Measurements from ENCODE around the gene SLC6A13. TPM values are rescaled to one million over a fixed set of nuclear protein-coding genes. Genes with fewer than 3 reads are reported as not detected.

The SLC6A13 gene
- polyA plus RNA-seq, 1 experiment = not detected

- no peak overlapping the region for H3K4me3 ChIP-seq (ENCODE audit: low read depth, low read length)
- H3K27ac ChIP-seq (ENCODE audit: low read depth, low read length) = no peak overlapping the region
- DNase-seq (ENCODE audit: low read depth, low spot score) = no peak
- ChIA-PET POLR2A (no interaction called here), CTCF (no interaction called here)
- H3K9me3 ChIP-seq (ENCODE audit: control insufficient read depth, insufficient read depth, low read length) = no peaks in the 10 kb centered on the region
- TF ChIP-seq CTCF (IDR thresholded peaks at IDR 0.05; ENCODE audit: low read depth, low read length) = no peak
- peaks cover 67% of the 10 kb centered on the region for H3K27me3 ChIP-seq (ENCODE audit: control insufficient read depth, insufficient read depth, low read length)
Observed at GRCh38 chr12:210277-211141, 52.1 kb downstream of the SLC6A13 start.

GRCh38 chr12:209851-210250 is 52.8 kb downstream of the SLC6A13 start:
- Histone ChIP-seq H3K27me3 (ENCODE audit: control insufficient read depth, insufficient read depth, low read length) (peaks cover 70% of the 10 kb centered on the region), H3K4me3 (ENCODE audit: low read depth, low read length) (no peak overlapping the region), H3K9me3 (ENCODE audit: control insufficient read depth, insufficient read depth, low read length) (no peaks in the 10 kb centered on the region), H3K27ac (ENCODE audit: low read depth, low read length) (no peak overlapping the region)
- TF ChIP-seq CTCF (IDR thresholded peaks at IDR 0.05; ENCODE audit: low read depth, low read length) = no peak
- POLR2A ChIA-PET = interaction anchor here (0.7 kb wide), 1 partner anchor 12 kb away, joined by 3 read pairs; no protein-coding TSS in a partner anchor
- no peak for DNase-seq (ENCODE audit: low read depth, low spot score)
- CTCF ChIA-PET = no interaction called here

GRCh38 chr12:209246-209645 is 53.4 kb downstream of the SLC6A13 start:
- no peaks in the 10 kb centered on the region; the same call in 1 of the 2 replicates for H3K9me3 ChIP-seq (ENCODE audit: control insufficient read depth, insufficient read depth, low read length)
- no peak overlapping the region for H3K27ac ChIP-seq (ENCODE audit: low read depth, low read length)
- TF ChIP-seq CTCF (IDR thresholded peaks at IDR 0.05; ENCODE audit: low read depth, low read length) = no peak
- ChIA-PET POLR2A (interaction anchor here (0.7 kb wide), 1 partner anchor 11 kb away, joined by 3 read pairs; no protein-coding TSS in a partner anchor), CTCF (no interaction called here)
- no peak for DNase-seq (ENCODE audit: low read depth, low spot score)
- no peak overlapping the region for H3K4me3 ChIP-seq (ENCODE audit: low read depth, low read length)
- peaks cover 74% of the 10 kb centered on the region for H3K27me3 ChIP-seq (ENCODE audit: control insufficient read depth, insufficient read depth, low read length)

- no peak overlapping the region for H3K27ac ChIP-seq (ENCODE audit: low read depth, low read length)
- ChIA-PET POLR2A (no interaction called here), CTCF (no interaction called here)
- DNase-seq (ENCODE audit: low read depth, low spot score) = no peak
- H3K27me3 ChIP-seq (ENCODE audit: control insufficient read depth, insufficient read depth, low read length) = peaks cover 75% of the 10 kb centered on the region
- TF ChIP-seq CTCF (IDR thresholded peaks at IDR 0.05; ENCODE audit: low read depth, low read length) = no peak
- no peak overlapping the region for H3K4me3 ChIP-seq (ENCODE audit: low read depth, low read length)
- no peaks in the 10 kb centered on the region; the same call in 1 of the 2 replicates for H3K9me3 ChIP-seq (ENCODE audit: control insufficient read depth, insufficient read depth, low read length)
Observed at GRCh38 chr12:208813-209212, 53.8 kb downstream of the SLC6A13 start.

- no peak for TF ChIP-seq CTCF (IDR thresholded peaks at IDR 0.05; ENCODE audit: low read depth, low read length)
- H3K4me3 ChIP-seq (ENCODE audit: low read depth, low read length) = no peak overlapping the region
- ChIA-PET CTCF (no interaction called here), POLR2A (no interaction called here)
- no peak overlapping the region for H3K27ac ChIP-seq (ENCODE audit: low read depth, low read length)
- DNase-seq (ENCODE audit: low read depth, low spot score) = no peak
- no peaks in the 10 kb centered on the region; the same call in 1 of the 2 replicates for H3K9me3 ChIP-seq (ENCODE audit: control insufficient read depth, insufficient read depth, low read length)
- H3K27me3 ChIP-seq (ENCODE audit: control insufficient read depth, insufficient read depth, low read length) = peaks cover 66% of the 10 kb centered on the region
Observed at GRCh38 chr12:207804-208203, 54.8 kb downstream of the SLC6A13 start.
